SK-N-SH (cell line): ENCODE data around the gene XIRP2. TPM values are rescaled to one million over a fixed set of nuclear protein-coding genes. Genes with fewer than 3 reads are reported as not detected.

Experiments used
- CTCF ChIA-PET: fragments of 300-600, 350-600 bp; formaldehyde crosslinking; extraction: SDS; loops from one replicate; lab custom pipeline; 2021; lab: Yijun Ruan, JAX
- POLR2A ChIA-PET: fragments of 350-600 bp; sonication (Branson Sonifier 250); formaldehyde crosslinking; extraction: SDS; loops from one replicate; lab custom pipeline; 2020; ENCODE audit warnings: antibody characterized with exemption, inconsistent platforms; lab: Yijun Ruan, JAX
- DNase-seq: peaks from one replicate; pipeline ENCODE4 v3.0.0; 2012
- H2AFZ ChIP-seq: fragments of 200-600 bp; sonication (generic); 2 replicates; pipeline ENCODE4 v1.8.1; 2016; ENCODE audit warnings: antibody characterized with exemption, mild to moderate bottlenecking, low read depth
- H3F3A ChIP-seq: fragments of 200-600 bp; sonication (generic); replicated peaks from 2 replicates; pipeline ENCODE3; 2016; ENCODE audit warnings: antibody characterized with exemption, mild to moderate bottlenecking; ENCODE audit not compliant: insufficient read depth
- H3K27ac ChIP-seq, 2 experiments: fragments of 200-500 bp in 1 of 2; fragments of 200-600 bp in 1 of 2; sonication (Bioruptor generic) in 1 of 2; sonication (generic), shearing (Covaris generic) in 1 of 2; 2 replicates each; pipeline versions ENCODE4 v1.5.1 to v1.6.1; 2014 to 2016; ENCODE audit warnings: low read depth in 2 of 2, inconsistent platforms in 1 of 2, low read length in 1 of 2, mild to moderate bottlenecking in 1 of 2, mixed read lengths in 1 of 2
- H3K27me3 ChIP-seq: fragments of 200-600 bp; sonication (generic), shearing (Covaris generic); 2 replicates; pipeline ENCODE4 v1.6.1; 2016; ENCODE audit warnings: mixed run types; ENCODE audit not compliant: insufficient read depth
- H3K36me3 ChIP-seq, 2 experiments: fragments of 200-500 bp in 1 of 2; fragments of 200-600 bp in 1 of 2; sonication (Bioruptor generic) in 1 of 2; sonication (generic) in 1 of 2; replicated peaks in 1 of 2; 2 replicates each; pipeline versions ENCODE3 to v1.5.1; 2014 to 2016; ENCODE audit warnings: low read length in 1 of 2, mild to moderate bottlenecking in 1 of 2; ENCODE audit not compliant: insufficient read depth in 2 of 2, control insufficient read depth in 1 of 2
- H3K4me1 ChIP-seq, 2 experiments: fragments of 200-500 bp in 1 of 2; fragments of 200-600 bp in 1 of 2; sonication (Bioruptor generic) in 1 of 2; sonication (generic), shearing (Covaris generic) in 1 of 2; 2 replicates each; pipeline versions ENCODE4 v1.5.1 to v1.6.1; 2014 to 2016; ENCODE audit warnings: low read depth in 1 of 2, low read length in 1 of 2, mixed run types in 1 of 2; ENCODE audit not compliant: insufficient read depth in 2 of 2, control insufficient read depth in 1 of 2
- H3K4me2 ChIP-seq: fragments of 200-600 bp; sonication (generic), shearing (Covaris generic); 2 replicates; pipeline ENCODE4 v1.6.1; 2017; ENCODE audit warnings: mixed run types
- H3K4me3 ChIP-seq, 2 experiments: fragments of 200-500 bp in 1 of 2; fragments of 200-600 bp in 1 of 2; sonication (Bioruptor generic) in 1 of 2; sonication (generic), shearing (Covaris generic) in 1 of 2; 2 replicates each; pipeline versions ENCODE4 v1.5.1 to v1.8.1; 2014 to 2016; ENCODE audit warnings: low read depth in 2 of 2, inconsistent platforms in 1 of 2, low read length in 1 of 2, mild to moderate bottlenecking in 1 of 2, mixed read lengths in 1 of 2, moderate library complexity in 1 of 2
- H3K79me2 ChIP-seq: fragments of 200-600 bp; sonication (generic); 2 replicates; pipeline ENCODE4 v1.8.1; 2017; ENCODE audit warnings: mild to moderate bottlenecking; ENCODE audit not compliant: insufficient read depth
- H3K9ac ChIP-seq: fragments of 200-600 bp; sonication (generic); 2 replicates; pipeline ENCODE4 v1.6.1; 2017; ENCODE audit warnings: mixed run types
- H3K9me2 ChIP-seq: fragments of 200-600 bp; sonication (generic); 2 replicates; pipeline ENCODE4 v1.6.1; 2017; ENCODE audit warnings: mixed run types
- H3K9me3 ChIP-seq: fragments of 200-600 bp; sonication (generic); 2 replicates; pipeline ENCODE4 v1.6.1; 2017; ENCODE audit warnings: mixed run types, mild to moderate bottlenecking, moderate library complexity
- H4K20me1 ChIP-seq: fragments of 200-600 bp; sonication (generic); 2 replicates; pipeline ENCODE4 v1.6.1; 2017; ENCODE audit warnings: mild to moderate bottlenecking, mixed run types; ENCODE audit not compliant: insufficient read depth
- EZH2phosphoT487 ChIP-seq: fragments of 200-600 bp; sonication (generic); IDR thresholded peaks from 2 replicates; pipeline ENCODE4 v1.6.1; 2017; ENCODE audit warnings: low read depth, mixed run types, mild to moderate bottlenecking, antibody characterized with exemption, moderate library complexity, borderline replicate concordance
- FOXM1 ChIP-seq: IDR thresholded peaks from 2 replicates; pipeline ENCODE4 v1.4.0; 2012; ENCODE audit warnings: low read depth, mild to moderate bottlenecking
- IRF3 ChIP-seq: fragments of 150-350 bp; IDR thresholded peaks from 2 replicates; pipeline ENCODE4 v1.6.1; 2016; ENCODE audit warnings: mild to moderate bottlenecking, low read depth, low read length
- JUND ChIP-seq: IDR thresholded peaks from 2 replicates; pipeline ENCODE4 v1.4.0; 2012
- NRF1 ChIP-seq: IDR thresholded peaks from 2 replicates; pipeline ENCODE4 v1.6.1; 2012; ENCODE audit warnings: low read depth, mild to moderate bottlenecking, low read length
- POLR2AphosphoS5 ChIP-seq: IDR thresholded peaks from 2 replicates; pipeline ENCODE4 v1.6.1; 2012; ENCODE audit warnings: low read depth, low read length
- RAD21 ChIP-seq: IDR thresholded peaks from 2 replicates; pipeline ENCODE4 v1.6.1; 2012; ENCODE audit warnings: mild to moderate bottlenecking, low read length
- RCOR1 ChIP-seq: fragments of 150-350 bp; IDR thresholded peaks from 2 replicates; pipeline ENCODE4 v1.6.1; 2017; ENCODE audit warnings: antibody characterized with exemption, low read length
- RFX5 ChIP-seq: IDR thresholded peaks from 2 replicates; pipeline ENCODE4 v1.6.1; 2012; ENCODE audit warnings: mild to moderate bottlenecking, improper control_type of control experiment, low read length
- RXRA ChIP-seq: IDR thresholded peaks from 2 replicates; pipeline ENCODE4 v1.4.0; 2012; ENCODE audit warnings: low read depth, mild to moderate bottlenecking, borderline replicate concordance
- SIN3A ChIP-seq: IDR thresholded peaks from 2 replicates; pipeline ENCODE4 v1.6.1; 2012; ENCODE audit warnings: low read depth, mild to moderate bottlenecking, low read length, moderate library complexity, borderline replicate concordance
- SMC3 ChIP-seq: IDR thresholded peaks from 2 replicates; pipeline ENCODE4 v1.6.1; 2012; ENCODE audit warnings: low read depth, low read length, improper control_type of control experiment
- USF1 ChIP-seq: IDR thresholded peaks from 2 replicates; pipeline ENCODE4 v1.4.0; 2012; ENCODE audit warnings: low read depth, borderline replicate concordance
- YY1 ChIP-seq: IDR thresholded peaks from 2 replicates; pipeline ENCODE4 v1.4.0; 2012; ENCODE audit warnings: low read depth, mild to moderate bottlenecking
- WGBS: methylation state at CpG from one replicate; pipeline ENCODE4 v1.1.6; 2017; ENCODE audit warnings: low lambda C conversion rate; 5-methylcytosine and 5-hydroxymethylcytosine counted together
- polyA plus RNA-seq, 3 experiments: library from polyadenylated mRNA; depleted of rRNA; stranded (reverse); fragments of >200 nt; gene quantifications; 2 replicates each; pipeline ENCODE4 v1.2.3, GENCODE V29; 2012
- TF ChIP-seq, protein P1 (sequence below): IDR thresholded peaks from 2 replicates; pipeline ENCODE4 v1.6.1; 2012; ENCODE audit warnings: mild to moderate bottlenecking, low read depth, low read length, moderate library complexity

XIRP2 gene
- polyA plus RNA-seq, 1 of the 3 experiments (the other 2 are of a cell fraction): 0.02 TPM

DNA sequence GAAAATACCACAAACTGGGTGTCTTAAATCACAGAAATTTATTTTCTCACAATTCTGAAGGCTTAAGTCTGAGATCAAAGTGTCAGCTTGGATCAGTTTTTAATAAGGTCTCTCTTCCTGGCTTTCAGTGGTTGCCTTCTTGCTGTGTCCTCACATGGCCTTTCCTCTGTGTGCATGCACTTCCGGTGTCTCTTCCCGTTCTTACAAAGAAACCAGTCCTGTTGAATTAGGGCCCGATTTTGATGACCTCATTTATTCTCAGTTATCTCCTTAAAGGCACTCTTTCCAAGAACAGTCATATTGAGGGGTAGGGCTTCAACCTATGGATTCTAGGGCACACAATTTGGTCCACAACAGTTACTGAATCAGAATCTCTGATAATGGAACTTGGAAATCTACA, 5.4 kb upstream of the XIRP2 start:
- Histone ChIP-seq H4K20me1 (no peaks in the 10 kb centered on the region), H3K9me2 (no peaks in the 10 kb centered on the region), H3K79me2 (no peaks in the 10 kb centered on the region), H3K4me2 (no peak overlapping the region), H3K27ac (no peak overlapping the region), H3K4me3 (no peak overlapping the region), H3K9me3 (no peaks in the 10 kb centered on the region), H3K4me1 (no peaks in the 10 kb centered on the region), H3K36me3 (no peaks in the 10 kb centered on the region), H3K27me3 (no peaks in the 10 kb centered on the region), H3F3A (no peaks in the 10 kb centered on the region), H3K9ac (no peak overlapping the region), H2AFZ (no peak overlapping the region)
- ChIA-PET CTCF (no interaction called here), POLR2A (no interaction called here)
- 63% methylated on average over 3 of the region's 3 CpGs for WGBS
- TF ChIP-seq RCOR1: no peak
- DNase-seq: no peak

- no peak overlapping the region for H3K4me3 ChIP-seq
- POLR2A ChIA-PET: no interaction called here
- no peaks in the 10 kb centered on the region for H3K9me3 ChIP-seq
- H4K20me1 ChIP-seq: no peaks in the 10 kb centered on the region
- H3K36me3 ChIP-seq: no peaks in the 10 kb centered on the region
- TF ChIP-seq RXRA: no peak
- TF ChIP-seq, protein P1, sequence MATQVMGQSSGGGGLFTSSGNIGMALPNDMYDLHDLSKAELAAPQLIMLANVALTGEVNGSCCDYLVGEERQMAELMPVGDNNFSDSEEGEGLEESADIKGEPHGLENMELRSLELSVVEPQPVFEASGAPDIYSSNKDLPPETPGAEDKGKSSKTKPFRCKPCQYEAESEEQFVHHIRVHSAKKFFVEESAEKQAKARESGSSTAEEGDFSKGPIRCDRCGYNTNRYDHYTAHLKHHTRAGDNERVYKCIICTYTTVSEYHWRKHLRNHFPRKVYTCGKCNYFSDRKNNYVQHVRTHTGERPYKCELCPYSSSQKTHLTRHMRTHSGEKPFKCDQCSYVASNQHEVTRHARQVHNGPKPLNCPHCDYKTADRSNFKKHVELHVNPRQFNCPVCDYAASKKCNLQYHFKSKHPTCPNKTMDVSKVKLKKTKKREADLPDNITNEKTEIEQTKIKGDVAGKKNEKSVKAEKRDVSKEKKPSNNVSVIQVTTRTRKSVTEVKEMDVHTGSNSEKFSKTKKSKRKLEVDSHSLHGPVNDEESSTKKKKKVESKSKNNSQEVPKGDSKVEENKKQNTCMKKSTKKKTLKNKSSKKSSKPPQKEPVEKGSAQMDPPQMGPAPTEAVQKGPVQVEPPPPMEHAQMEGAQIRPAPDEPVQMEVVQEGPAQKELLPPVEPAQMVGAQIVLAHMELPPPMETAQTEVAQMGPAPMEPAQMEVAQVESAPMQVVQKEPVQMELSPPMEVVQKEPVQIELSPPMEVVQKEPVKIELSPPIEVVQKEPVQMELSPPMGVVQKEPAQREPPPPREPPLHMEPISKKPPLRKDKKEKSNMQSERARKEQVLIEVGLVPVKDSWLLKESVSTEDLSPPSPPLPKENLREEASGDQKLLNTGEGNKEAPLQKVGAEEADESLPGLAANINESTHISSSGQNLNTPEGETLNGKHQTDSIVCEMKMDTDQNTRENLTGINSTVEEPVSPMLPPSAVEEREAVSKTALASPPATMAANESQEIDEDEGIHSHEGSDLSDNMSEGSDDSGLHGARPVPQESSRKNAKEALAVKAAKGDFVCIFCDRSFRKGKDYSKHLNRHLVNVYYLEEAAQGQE: no peak
- no peak for TF ChIP-seq SMC3
- TF ChIP-seq JUND: no peak
- no peak for TF ChIP-seq NRF1
- TF ChIP-seq USF1: no peak
- no peak for TF ChIP-seq RFX5
- no peak for TF ChIP-seq POLR2AphosphoS5
- TF ChIP-seq IRF3: no peak
- no peak for TF ChIP-seq EZH2phosphoT487
- no peak for TF ChIP-seq SIN3A
- TF ChIP-seq RAD21: no peak
- no peak for TF ChIP-seq YY1
- TF ChIP-seq FOXM1: no peak
- H3F3A ChIP-seq: no peaks in the 10 kb centered on the region
- CTCF ChIA-PET: no interaction called here
- no peaks in the 10 kb centered on the region; a peak in 1 of 4 replicates for H3K4me1 ChIP-seq
- no peak overlapping the region for H3K9ac ChIP-seq
- no peak overlapping the region for H3K4me2 ChIP-seq
- no peak overlapping the region for H2AFZ ChIP-seq
- DNase-seq: no peak
- WGBS: 73% methylated on average over 2 of the region's 2 CpGs
- no peaks in the 10 kb centered on the region for H3K79me2 ChIP-seq
- H3K27me3 ChIP-seq: no peaks in the 10 kb centered on the region
- H3K27ac ChIP-seq: no peak overlapping the region
- H3K9me2 ChIP-seq: no peaks in the 10 kb centered on the region
Measured at GRCh38 chr2:166891727-166892126, 3.4 kb downstream of the XIRP2 start.
